NB4 (cell line): Measurements from ENCODE around the gene ARG1.
"Not testable (repeated sequence)": the region's sequence is repeated elsewhere in the genome, so short reads cannot be mapped to it uniquely, and the experiment has no call there.

Source experiments
- DNase-seq: peaks from one replicate; pipeline ENCODE4 v3.0.0; 2010; ENCODE audit warnings: low read depth
- H3K4me3 ChIP-seq: one replicate; pipeline ENCODE4 v1.5.1; 2011; ENCODE audit warnings: mild to moderate bottlenecking, low read depth, low read length, moderate library complexity
- CTCF ChIP-seq: IDR thresholded peaks from one replicate; pipeline ENCODE4 v1.5.1; 2012; ENCODE audit warnings: low read depth, low read length
- MAX ChIP-seq: IDR thresholded peaks from 2 replicates; pipeline ENCODE4 v1.6.1; 2011; ENCODE audit warnings: low read depth, low read length
- MYC ChIP-seq: IDR thresholded peaks from 2 replicates; pipeline ENCODE4 v1.6.1; 2011; ENCODE audit warnings: low read depth, low read length
- POLR2A ChIP-seq: IDR thresholded peaks from 2 replicates; pipeline ENCODE4 v1.6.1; 2011; ENCODE audit warnings: mild to moderate bottlenecking; ENCODE audit not compliant: insufficient read length; ENCODE audit errors: extremely low read depth

Gene ARG1

GRCh38 chr6:131572686-131573415 is at the start of gene ARG1:
TSS of gene ARG1 (plus strand) at chr6:131573226. CDS start at chr6:131573283, 57 bp downstream.
- TF ChIP-seq MAX (no peak), POLR2A (no peak), CTCF (no peak), MYC (no peak)
- DNase-seq, result no peak
- H3K4me3 ChIP-seq, result no peak within 1 kb of the TSS

GRCh38 chr6:131523988-131524673 is 48.9 kb upstream of the ARG1 start:
- TF ChIP-seq MAX, result no peak
- TF ChIP-seq POLR2A, result no peak
- no peak for TF ChIP-seq CTCF
- no peak for TF ChIP-seq MYC
- no peak overlapping the region for H3K4me3 ChIP-seq
- DNase-seq, result no peak

- TF ChIP-seq POLR2A (no peak), MYC (no peak), MAX (no peak), CTCF (no peak)
- no peak overlapping the region for H3K4me3 ChIP-seq
- no peak for DNase-seq
Observed at GRCh38 chr6:131524695-131525336, 48.2 kb upstream of the ARG1 start.

GRCh38 chr6:131530936-131531335 is 42.1 kb upstream of the ARG1 start:
- not testable (repeated sequence) for DNase-seq, H3K4me3 ChIP-seq

- H3K4me3 ChIP-seq, DNase-seq: not testable (repeated sequence)
Observed at GRCh38 chr6:131531681-131532080, 41.3 kb upstream of the ARG1 start.

GRCh38 chr6:131532580-131533039 is 40.4 kb upstream of the ARG1 start:
- H3K4me3 ChIP-seq, result no peak overlapping the region
- no peak for DNase-seq
- TF ChIP-seq MYC (no peak), MAX (no peak), CTCF (no peak), POLR2A (no peak)

- not testable (repeated sequence) for DNase-seq, H3K4me3 ChIP-seq
Observed at GRCh38 chr6:131538615-131539014, 34.4 kb upstream of the ARG1 start.
